GDM1 (cell line): ENCODE data around the gene MYMK.

Source experiments
- DNase-seq: peaks from one replicate; lab custom pipeline; 2025; lab: John Stamatoyannopoulos, UW

The MYMK gene

DNA sequence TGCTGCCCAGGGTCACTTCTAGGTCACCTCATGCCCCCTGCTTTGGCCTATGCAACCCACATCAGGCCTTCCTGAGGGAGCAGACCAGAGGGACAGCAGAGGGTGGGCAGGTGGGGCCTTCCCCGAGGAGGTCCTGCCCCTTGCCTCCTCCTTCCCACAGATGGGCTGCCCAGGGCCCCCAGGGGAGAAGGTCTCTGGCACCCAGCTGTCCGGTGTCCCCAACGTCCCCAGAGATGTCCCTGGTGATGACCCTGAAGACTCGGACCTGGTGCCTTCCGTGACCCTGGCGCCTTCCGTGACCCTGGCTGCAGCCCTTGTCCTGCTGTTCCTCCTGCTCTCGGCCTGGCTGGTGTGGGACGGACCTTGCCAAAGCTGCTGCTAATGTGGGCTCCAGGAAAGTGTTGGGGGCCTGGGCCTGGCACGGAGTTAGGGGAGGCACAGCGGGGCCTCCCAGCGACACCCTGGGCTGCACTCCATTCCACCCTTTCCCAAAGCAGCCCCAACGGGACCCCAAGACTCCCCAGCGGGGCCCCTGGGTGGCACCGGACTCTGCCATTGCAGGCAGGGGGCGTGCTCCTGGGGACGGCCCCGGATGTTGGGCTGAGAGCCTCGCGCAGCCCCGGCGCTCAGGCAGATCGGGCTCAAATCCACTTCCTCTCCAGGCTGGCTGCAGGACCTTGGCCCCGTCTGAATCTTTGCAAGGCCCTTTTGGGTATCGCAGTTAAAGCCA lies 39.1 kb downstream of the MYMK start:
- DNase-seq = no peak

DNA sequence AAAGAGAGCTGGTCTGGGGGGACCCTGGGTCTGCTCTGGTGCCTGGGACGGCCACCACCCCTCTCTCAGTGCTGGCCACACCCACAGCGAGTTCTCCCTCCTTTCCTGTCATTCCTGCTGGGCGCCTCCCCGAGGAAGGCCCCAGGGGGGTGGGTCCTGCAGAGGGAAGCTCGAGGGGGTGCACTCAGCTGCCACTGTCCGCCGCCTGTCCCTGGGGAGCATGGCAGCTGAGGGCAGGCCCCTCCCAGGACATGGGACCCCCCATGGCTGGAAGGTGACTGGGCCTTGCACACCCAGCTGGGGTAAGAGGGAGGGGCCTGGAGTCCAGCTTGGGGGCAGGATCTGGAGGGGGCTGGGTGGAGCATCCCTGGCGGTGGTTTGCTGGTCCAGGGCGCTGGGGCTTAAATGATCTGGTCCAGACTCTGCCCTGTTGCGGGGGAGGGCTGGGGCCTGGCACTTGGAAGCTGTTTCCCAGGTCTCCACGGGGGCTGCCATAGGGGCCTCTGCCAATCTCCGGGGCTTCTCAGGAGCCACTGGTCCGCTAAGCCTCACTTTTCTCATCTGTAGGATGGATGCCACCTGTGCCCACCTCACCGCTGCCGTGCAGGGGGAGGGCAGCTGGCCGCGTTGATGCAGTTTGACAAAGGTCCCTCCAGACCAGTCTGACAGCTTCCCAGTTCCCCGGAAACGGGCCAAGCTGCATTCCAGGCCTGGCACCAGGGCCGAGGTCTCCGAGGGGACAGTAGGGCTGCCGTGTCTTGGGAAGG lies 39.9 kb downstream of the MYMK start:
- DNase-seq = no peak

DNA sequence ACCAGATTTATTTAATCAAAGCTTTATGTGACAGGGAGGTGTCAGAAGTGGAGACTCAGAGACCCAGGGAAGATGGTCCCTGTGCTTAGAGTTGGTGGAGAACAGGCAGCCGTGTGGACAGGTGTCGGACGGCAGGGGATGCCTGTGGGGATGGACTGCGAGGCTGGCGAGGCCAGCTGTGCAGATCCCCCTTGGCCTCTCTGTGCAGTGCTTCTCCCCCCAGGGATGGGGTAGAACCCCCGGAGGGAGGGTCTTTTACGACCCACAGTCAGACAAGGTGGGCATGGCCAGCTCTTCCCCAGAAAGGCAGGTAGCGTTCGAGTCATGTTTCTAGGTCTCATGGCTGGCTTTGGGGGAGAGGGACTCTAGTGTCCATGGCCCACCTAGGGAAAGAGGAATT lies 41.1 kb downstream of the MYMK start:
- DNase-seq = no peak

DNA sequence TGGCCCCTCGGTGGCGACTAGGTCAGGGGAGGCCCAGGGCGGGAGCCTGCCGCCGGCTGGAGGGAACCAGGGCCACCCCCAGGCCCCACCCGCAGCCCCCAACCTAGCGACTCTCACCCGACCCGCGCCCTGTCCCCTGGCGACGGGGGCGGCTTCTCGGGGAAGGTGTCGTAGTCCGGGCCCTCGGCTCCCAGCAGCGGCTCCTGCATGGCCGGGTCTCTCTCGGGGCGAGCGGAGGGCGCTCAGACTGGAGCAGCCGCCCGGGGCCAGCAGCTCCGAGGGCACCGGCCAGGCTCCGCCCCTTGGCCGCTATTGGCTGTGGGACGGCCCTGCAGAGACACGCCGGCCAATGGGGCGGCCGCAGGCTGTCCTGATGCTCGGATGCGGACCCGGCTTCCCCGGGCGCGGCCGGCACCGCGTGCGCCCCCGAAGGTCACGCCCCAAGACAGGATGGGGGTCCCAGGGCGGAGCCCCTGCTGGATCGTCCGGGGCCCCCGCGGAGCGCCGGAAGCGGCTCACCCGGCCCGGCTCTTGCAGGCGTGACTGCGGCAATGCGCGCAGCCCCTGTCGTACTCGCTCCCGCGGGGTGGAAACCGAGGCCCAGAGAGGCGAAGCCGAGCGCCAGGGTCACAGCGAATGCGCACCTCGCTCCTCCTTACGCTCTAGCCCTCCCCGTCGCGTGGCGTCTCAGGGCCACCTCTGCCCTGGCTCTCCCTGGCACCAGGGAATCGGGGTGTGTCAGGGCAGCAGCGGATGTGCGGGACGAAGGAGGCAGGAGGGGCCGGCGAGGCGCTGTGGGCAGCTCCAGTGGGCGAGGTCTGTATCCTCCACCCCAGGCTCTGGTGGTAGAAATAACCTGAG lies 45.7 kb downstream of the MYMK start, which contains the start of gene SLC2A6:
Gene SLC2A6 (minus strand): TSS at position 249 of the 861 bp plus-strand sequence. CDS start 40 bp downstream, at position 209.
- DNase-seq = peak; percentile 54

DNA sequence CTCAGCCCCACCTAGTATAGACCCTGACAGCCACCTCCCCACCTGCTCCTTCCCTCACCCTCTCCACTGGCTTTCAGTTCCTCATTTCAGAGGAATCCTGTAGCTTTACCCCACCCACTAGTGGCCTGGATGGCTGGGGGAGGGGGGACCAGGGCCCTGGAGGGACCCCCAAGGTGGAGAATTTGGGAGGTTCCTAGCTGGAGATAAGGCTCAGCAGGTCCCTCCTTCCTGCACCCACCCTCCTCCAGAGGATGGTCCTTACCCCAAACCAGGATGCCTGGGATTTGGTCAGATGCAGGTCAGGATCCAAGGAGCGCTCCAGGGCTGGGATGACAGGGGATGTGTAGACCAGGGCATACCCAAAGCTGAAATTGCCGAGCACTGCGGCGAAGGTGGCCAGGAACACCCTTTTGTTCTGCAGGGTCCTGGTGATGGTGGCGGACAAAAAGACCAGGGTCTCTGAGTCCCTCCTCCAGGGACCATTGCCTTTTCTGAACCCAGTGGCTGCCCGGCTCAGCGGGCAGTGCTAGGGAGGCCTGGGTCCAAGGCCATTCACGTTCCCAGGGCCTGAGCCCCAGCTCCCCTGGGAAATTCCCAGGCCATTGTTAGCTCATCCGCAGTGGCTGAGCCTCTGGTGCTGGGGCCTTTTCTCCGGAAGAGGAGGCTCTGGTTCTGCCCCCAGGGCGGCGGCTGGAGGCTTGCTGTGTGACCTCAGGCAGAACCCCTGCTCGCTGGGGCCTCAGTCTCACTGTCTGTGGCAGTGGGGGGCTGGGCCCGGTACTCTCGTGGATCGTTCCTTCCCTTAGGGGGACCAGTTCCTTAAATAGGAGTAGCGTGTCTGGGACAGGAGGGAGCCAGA lies 46.5 kb downstream of the MYMK start:
- no peak for DNase-seq

DNA sequence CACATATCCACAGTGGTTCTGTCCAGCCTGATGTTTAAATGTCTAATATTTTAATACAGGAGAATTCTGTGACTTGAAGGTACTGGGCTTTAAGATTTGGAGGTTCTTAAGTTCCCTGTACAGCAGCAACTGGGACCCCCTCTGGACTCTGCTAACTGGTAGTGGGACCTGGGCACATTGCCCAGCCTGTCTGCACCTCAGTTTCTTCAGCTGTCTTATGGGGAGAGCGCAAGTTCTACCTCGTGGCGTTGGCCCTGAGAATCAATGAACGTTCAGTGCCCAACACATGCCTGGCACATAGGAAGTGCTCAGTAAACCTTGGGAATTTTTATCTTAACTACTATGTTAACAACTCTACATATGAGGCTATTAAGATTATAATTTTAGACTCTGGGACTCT lies 47.3 kb downstream of the MYMK start:
- no peak for DNase-seq

DNA sequence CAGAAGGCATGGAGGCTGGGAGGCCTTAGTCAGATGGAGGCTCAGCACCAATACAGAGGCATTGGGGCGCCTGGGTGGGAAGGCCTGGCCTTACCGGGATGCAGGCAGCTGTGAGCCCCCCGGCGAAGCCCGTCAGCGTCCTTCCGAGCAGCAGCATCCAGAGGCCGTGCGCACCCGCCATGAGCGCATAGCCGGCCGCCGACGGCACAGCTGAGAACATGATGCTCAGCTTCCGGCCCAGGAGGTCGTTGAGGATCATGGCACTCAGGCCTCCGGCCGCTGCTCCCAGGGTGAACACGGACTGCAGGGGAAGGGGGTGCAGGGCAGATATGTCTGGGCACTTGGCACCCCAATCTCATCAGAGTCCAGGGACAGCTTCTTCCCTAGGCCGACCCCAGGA lies 47.8 kb downstream of the MYMK start:
- no peak for DNase-seq

DNA sequence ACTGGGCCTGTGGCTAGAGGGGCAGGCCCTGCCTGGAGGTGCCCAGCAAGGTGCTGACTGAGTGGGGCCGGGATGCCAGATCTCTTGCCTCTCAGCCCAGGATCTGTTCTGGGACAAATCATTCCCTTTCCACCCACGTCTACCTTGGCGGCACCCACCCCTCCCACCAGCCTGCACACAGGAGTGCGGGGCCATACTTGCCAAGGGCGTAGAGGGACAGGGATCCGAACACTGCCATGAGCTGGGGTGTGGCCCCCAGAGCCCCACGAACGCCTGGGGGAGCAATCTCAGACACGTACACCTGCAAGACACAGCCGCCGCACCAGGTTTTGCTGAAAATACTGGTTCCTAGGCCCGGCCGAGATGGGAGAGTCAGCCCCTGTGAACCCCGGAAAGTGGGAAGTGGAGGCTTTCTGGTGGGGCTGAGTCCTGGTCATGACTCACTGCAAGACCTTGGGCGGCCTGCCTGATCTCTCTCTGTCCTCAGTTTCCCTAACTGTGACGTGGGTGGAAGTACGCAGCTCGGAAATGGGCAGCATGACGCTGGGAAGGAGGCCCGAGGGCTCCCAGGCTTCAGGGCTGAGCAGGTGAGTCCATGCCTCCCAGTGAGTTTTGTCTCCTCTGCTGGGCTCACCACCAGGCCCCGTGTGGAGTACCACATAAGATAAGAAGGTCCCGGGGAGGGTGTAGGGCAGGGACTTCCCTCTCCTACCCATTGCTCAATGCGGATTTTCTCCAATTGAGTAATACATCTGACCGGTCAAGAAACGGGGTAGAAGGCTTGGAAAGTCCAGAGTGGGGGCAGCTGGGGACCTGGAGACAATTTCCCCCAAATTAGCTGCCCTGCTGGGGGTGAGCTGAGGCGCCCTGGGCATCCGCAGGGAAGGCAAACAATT lies 48.5 kb downstream of the MYMK start:
- DNase-seq = no peak

DNA sequence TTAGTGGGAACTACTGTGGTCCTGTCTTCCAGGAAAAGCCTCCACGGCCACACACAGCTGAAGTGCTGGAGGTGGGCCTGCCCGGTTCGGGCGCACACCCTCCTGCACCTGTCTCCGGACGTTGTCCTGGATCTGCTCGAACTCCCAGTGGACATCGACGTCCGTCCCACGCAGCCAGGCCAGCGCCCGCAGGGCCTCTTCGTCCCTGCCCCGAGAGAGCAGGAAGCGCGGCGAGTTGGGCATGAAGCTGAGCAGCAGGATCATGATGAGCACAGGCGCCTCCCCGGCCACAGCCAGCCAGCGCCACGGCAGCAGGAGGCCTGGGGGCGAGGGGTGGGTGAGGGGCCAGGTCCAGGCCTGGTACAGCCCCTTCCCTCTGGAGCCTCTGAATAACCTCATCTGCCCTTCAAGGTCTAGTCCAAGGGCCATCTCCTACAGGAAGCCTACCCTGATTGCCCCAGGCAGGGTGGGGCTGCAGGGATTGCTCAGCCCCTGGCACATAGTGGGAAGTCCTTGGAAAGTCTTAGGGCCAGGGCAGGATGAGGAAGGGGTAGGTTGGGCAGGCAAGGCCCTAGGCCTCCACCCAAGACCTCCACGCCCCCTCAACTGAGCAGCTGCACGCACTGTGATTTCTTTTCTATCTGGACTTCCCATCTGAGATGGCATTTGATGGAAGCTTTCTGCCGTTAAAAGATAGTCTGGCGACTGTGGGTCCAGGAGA lies 49.3 kb downstream of the MYMK start:
- DNase-seq = no peak

DNA sequence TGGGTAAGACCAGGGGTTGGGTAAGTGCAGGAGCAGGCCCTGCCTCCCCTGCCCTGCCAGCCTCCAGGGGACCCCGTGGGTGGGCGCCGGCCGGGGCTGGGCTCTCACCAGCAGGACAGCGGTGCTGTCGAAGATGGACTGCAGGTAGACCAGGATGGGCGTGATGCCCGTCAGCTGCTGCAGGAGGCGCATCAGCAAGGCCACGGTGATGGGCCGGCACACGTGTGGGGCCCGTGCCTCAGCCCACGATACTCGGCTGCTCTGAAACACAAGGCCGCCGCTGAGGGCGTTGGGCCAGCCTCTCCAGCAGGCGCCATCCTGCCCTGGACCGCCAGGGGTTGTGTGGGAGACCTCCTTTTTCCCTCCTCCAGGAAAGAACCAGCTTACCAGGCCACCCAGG lies 49.9 kb downstream of the MYMK start:
- DNase-seq = no peak

DNA sequence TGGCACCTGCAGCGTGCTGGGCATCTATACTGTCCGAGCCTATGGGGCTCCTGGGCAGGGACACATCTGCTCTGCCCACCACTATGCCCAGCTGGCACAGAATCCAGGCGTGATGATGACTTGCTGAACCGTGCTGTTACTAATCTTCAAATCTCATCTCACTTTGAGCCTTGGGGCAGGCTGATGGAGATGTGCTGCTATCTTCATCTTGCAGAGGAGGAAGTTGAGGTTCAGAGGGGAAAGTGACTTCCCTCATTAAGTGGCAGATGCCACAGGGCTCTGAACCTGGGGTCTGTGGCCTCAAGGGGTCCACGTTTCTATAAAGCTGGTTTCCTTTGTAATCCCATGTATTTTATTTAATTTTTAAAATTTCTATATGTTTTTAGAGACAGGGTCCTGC lies 50.5 kb downstream of the MYMK start:
- peak; percentile 67 for DNase-seq

DNA sequence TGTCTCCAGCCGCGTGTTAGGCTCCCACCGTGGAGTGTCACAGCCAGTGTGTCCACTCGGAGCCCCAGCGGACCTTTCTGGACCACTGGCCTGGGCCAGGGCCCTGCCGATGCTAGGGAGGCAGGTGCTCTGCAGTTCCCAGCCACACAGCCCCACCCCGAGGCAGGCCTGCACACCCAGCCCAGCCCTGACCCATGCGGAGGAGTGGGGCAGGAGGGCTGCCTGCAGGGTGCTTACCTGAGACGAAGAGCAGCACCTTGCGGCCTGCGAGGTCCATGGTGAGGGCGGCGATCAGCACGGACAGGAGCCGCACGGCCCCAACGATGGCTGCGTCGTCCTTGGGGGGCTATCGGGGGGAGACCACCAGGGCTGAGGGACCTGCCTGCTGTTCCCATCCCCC lies 51.0 kb downstream of the MYMK start:
- DNase-seq = no peak

DNA sequence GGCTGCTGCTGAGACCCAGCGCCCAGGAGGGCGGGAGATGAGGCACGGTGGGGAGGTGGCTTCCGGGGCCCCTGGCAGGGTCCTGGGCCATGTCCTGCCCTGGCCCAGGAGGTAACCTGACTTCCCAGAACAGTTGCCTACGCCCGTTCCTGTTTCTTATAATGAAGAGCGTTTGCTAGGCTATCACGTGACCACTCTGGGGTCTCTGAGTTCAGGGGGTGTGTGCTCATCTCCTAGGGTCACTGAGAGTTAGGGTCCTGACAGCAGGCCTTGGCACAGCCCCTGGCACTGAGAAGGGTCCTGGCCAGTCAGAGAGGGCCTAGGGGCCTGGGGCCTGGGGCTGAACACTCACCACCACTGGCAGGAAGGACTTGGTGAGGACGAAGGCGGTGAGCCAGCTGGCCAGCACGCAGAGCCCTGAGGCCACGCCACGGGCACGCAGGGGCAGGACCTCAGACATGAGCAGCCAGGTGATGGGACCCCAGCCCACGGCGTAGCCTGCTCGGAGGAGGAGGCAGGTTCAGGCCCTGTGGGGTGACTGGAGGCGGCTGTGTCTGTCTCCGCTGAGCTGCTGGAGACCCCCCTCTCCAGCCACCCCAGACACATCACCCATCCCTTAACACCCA lies 51.9 kb downstream of the MYMK start:
- no peak for DNase-seq

DNA sequence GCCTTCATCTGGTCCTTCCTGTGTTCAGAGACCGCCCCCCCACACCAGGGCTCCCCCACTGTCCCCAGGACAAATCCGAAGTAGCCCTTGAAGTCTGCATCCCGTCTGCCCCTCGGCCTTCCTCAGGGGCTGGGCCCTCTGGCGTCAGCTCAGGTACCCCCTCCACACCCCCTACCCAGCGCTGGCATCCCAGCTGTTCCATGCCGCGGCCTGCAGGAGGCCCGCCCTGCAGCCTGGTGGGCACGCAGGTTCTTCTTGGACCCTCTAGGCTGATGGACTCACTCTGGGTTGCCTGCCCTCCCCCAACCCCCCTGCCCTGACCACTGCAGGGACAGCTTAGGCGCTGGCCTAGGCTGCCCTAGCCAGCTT lies 52.5 kb downstream of the MYMK start:
- DNase-seq = no peak

DNA sequence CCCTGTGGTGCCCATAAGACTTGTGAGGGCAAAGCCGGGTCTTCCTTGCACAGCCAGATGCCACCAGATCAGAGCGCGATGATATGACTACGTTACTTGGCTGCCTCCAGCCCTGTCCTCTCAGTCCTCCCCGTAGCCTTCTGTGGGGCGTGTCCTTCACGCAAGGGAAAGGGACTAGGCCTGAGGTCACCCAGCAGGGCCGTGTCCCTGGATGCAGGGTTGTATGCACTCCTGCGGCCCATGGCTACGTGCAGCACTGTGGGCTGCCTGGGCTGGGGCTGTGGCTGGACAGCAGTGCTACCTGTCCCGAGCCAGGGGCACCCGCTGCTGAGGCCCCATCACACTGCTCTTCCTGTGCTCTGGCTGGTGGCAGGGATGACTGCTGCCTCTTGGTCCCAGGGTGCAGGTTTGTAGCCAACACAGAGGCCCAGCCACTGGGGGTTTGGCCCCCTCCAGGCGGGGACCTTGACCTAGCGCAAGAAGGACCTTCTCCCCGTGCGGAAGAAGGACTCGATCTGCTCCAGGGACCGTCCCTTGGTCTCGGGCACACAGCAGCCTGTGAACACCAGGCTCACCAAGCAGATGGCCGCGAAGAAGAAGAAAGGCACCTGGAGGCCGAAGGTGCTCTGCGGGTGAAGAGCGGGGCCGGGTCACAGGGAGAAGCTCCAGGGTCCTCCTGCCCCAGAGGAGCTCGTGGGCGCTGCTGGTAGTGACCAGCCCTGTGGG lies 53.0 kb downstream of the MYMK start:
- DNase-seq = no peak

DNA sequence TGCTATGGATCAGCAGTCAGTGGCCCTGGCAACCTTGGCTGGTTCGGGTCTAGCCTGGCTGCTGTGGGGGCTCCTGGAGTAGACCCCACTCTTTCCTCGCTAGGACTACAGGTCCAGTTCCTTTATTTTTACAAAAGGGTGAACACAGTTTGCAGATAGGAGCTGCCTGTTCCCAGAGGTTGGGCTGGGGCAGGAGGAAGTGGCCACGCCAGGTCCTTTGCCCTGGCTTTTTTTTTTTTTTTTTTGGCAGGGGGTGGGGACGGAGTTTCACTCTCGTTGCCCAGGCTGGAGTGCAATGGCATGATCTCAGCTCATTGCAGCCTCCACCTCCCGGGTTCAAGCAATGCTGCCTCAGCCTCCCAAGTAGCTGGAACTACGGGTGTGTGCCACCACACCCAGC lies 53.8 kb downstream of the MYMK start:
- no peak for DNase-seq

DNA sequence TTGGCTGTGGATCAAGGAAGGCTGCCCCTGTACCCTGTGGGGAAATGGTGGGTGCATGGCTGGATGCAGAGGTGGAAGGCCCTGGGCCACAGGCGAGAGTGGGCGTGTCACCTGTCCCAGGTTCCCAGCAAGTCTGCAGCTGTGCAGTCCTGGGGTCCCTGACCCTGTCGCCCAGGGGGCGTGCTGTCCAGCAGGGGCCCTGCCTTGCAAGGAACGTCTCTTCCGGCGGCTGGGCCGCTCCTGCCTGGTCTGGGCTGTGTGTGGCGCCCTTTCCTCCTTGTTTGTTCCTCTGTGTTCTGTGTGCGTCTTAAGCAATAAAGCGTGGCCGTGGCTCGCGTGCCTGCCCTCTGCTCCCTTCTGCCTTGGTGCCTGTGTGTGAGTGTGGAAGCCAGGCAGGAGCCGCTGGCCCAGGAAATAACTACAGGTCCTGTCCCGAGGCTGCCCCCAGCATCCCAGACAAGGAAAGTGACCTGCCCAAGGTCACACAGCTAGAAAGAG lies 54.3 kb downstream of the MYMK start:
- DNase-seq = no peak

DNA sequence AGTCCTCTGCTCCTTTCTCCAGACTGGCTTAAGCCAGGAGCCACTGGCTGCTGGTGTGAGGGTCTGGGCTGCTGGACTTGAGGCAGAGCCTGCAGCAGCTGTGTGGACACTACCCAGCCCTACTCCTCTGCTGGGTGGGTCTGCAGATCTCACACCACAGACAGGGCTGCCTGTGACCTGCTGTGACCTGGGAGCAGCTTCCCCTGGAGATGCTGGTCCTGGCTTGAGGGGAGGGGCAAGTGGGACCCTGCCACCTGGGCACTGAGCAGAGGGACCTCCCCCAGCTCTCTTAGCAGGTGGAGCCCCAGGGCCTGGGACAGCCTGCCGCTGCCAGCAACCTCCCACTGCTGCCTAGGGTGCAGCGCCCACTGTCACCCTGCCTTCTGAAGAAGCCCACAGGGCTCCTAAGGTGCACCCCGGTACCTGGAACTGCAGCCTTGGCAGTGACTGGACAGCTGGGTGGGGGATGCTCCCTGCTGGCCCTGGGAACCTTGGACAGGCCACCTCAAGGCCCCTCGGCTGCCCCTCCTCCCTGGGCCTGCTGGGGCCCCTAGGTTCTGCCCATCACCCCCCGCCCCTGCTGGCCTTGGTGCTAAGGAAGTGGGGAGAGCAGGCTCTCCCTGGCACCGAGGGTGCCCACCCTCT lies 55.9 kb downstream of the MYMK start:
- no peak for DNase-seq
